GM12878 (cell line): Measurements from ENCODE around the gene SHANK1. TPM values are rescaled to one million over a fixed set of nuclear protein-coding genes. Genes with fewer than 3 reads are reported as not detected.

ENCODE experiments used
- ATAC-seq: fragments of 200-7000 bp; cut with Tn5 transposase; 3 replicates; pipeline ENCODE4 v1.9.1; 2020; ENCODE audit warnings: mild to moderate bottlenecking, moderate library complexity
- BruUV-seq: library from RNA; stranded (reverse); fragments of 400-500 nt; replicated peaks from 2 replicates; lab custom pipeline; 2021; lab: Mats Ljungman, UMichigan
- CTCF ChIA-PET: fragments of 300-600 bp; sonication (Branson Sonifier 250); formaldehyde crosslinking; extraction: SDS; loops from one replicate; lab custom pipeline; 2021; ENCODE audit warnings: inconsistent platforms; lab: Yijun Ruan, JAX
- POLR2A ChIA-PET: fragments of 350-600 bp; formaldehyde crosslinking; extraction: SDS; loops from one replicate; lab custom pipeline; 2021; ENCODE audit warnings: inconsistent platforms; lab: Charles Lee
- RAD21 ChIA-PET: fragments of 300-600 bp; sonication (Branson Sonifier 250); formaldehyde crosslinking; loops from one replicate; lab custom pipeline; 2023; ENCODE audit warnings: antibody characterized with exemption; ENCODE audit not compliant: unreplicated experiment; lab: Charles Lee
- SMC1A ChIA-PET: fragments of 300-600 bp; sonication (Branson Sonifier 250); formaldehyde crosslinking; loops from one replicate; lab custom pipeline; 2023; ENCODE audit not compliant: unreplicated experiment, uncharacterized antibody; lab: Charles Lee
- DNase-seq: peaks from one replicate; pipeline ENCODE4 v3.0.0-alpha.2; 2011; ENCODE audit warnings: low read depth, low spot score
- FAIRE-seq: peaks from 3 replicates; lab custom pipeline; 2011; peaks lifted over from hg19 to GRCh38; lab: Jason Lieb, UNC
- H2AFZ ChIP-seq: 2 replicates; pipeline ENCODE4 v1.6.0; 2011; ENCODE audit warnings: low read depth, low read length, control low read depth; ENCODE audit not compliant: control insufficient read depth
- H3K27ac ChIP-seq: 2 replicates; pipeline ENCODE4 v1.5.1; 2011; ENCODE audit warnings: control low read depth; ENCODE audit not compliant: control insufficient read depth, insufficient read depth
- H3K27me3 ChIP-seq, 2 experiments: replicated peaks in 1 of 2; 2 replicates each; pipeline versions ENCODE4 v1.6.0 to v1.6.1; 2011; ENCODE audit warnings: low read length in 1 of 2; ENCODE audit not compliant: control insufficient read depth in 2 of 2, insufficient read depth in 2 of 2
- H3K36me3 ChIP-seq, 2 experiments: 2 replicates each; pipeline ENCODE4 v1.5.1; 2011; ENCODE audit warnings: low read length in 1 of 2; ENCODE audit not compliant: control insufficient read depth in 2 of 2, insufficient read depth in 2 of 2
- H3K4me1 ChIP-seq: 2 replicates; pipeline ENCODE4 v1.6.1; 2011; ENCODE audit warnings: mild to moderate bottlenecking, low read length, moderate library complexity, mixed read lengths; ENCODE audit not compliant: control insufficient read depth, insufficient read depth
- H3K4me2 ChIP-seq: 2 replicates; pipeline ENCODE4 v1.6.0; 2011; ENCODE audit warnings: control low read depth; ENCODE audit not compliant: control insufficient read depth, insufficient read depth
- H3K4me3 ChIP-seq: fragments of 200-600 bp; sonication (generic); 2 replicates; pipeline ENCODE4 v1.5.1; 2016
- H3K79me2 ChIP-seq: 2 replicates; pipeline ENCODE4 v1.6.0; 2011; ENCODE audit warnings: low read length; ENCODE audit not compliant: control insufficient read depth, insufficient read depth
- H3K9ac ChIP-seq: 2 replicates; pipeline ENCODE4 v1.8.0; 2011; ENCODE audit warnings: low read length, control low read depth, mixed read lengths; ENCODE audit not compliant: control insufficient read depth, insufficient read depth
- H3K9me3 ChIP-seq: replicated peaks from 3 replicates; pipeline ENCODE4 v1.5.1; 2011; ENCODE audit warnings: mild to moderate bottlenecking, low read length; ENCODE audit not compliant: control insufficient read depth, insufficient read depth
- H4K20me1 ChIP-seq: 2 replicates; pipeline ENCODE4 v1.6.0; 2011; ENCODE audit not compliant: control insufficient read depth, insufficient read depth
- BHLHE40 ChIP-seq, 2 experiments: fragments of 450-650 bp in 1 of 2; IDR thresholded peaks; 2 replicates each; pipeline ENCODE4 v1.6.1; 2011 to 2017; ENCODE audit warnings: low read depth in 2 of 2, borderline replicate concordance in 1 of 2, improper control_type of control experiment in 1 of 2, low read length in 1 of 2, mild to moderate bottlenecking in 1 of 2
- CEBPB ChIP-seq, 2 experiments: fragments of 150-350 bp in 1 of 2; IDR thresholded peaks; 2 replicates each; pipeline ENCODE4 v1.6.1; 2012 to 2014; ENCODE audit warnings: low read depth in 2 of 2, low read length in 2 of 2, borderline replicate concordance in 1 of 2, inconsistent platforms in 1 of 2
- E2F8 ChIP-seq: fragments of 450-650 bp; IDR thresholded peaks from 2 replicates; pipeline ENCODE4 v1.6.1; 2018; ENCODE audit warnings: mild to moderate bottlenecking, low read depth, moderate library complexity; ENCODE audit not compliant: partially characterized antibody
- ETV6 ChIP-seq, 2 experiments: fragments of 450-650 bp in 1 of 2; IDR thresholded peaks in 1 of 2; conservative IDR thresholded peaks in 1 of 2; 2 replicates each; pipeline ENCODE4 v1.6.1; 2014; ENCODE audit warnings: antibody characterized with exemption in 1 of 2, borderline replicate concordance in 1 of 2, low read depth in 1 of 2, mild to moderate bottlenecking in 1 of 2, moderate library complexity in 1 of 2
- IKZF1 ChIP-seq: fragments of 450-650 bp; conservative IDR thresholded peaks from 2 replicates; pipeline ENCODE4 v1.6.1; 2017; ENCODE audit warnings: antibody characterized with exemption, mild to moderate bottlenecking
- MLLT1 ChIP-seq: fragments of 450-650 bp; IDR thresholded peaks from 2 replicates; pipeline ENCODE4 v1.6.1; 2016; ENCODE audit warnings: mild to moderate bottlenecking
- ZNF274 ChIP-seq: IDR thresholded peaks from one replicate; pipeline ENCODE4 v1.8.0; 2011; ENCODE audit not compliant: insufficient read length, insufficient read depth
- WGBS: methylation state at CpG from one replicate; pipeline ENCODE4 v1.1.6; 2016; ENCODE audit warnings: low lambda C conversion rate; ENCODE audit not compliant: insufficient replicate concordance, insufficient coverage; ENCODE audit errors: missing lambda C conversion rate; 5-methylcytosine and 5-hydroxymethylcytosine counted together
- in situ Hi-C: fragments of 300-500 bp; cut with MboI; formaldehyde crosslinking; loops from 9 replicates; pipeline ENCODE4 v1.14.3; 2018; ENCODE audit warnings: mixed read lengths
- intact Hi-C: fragments of 100-400 bp; cut with micrococcal nuclease; formaldehyde crosslinking; loops from one replicate; pipeline ENCODE4 v1.14.2; 2022; ENCODE audit not compliant: unreplicated experiment
- polyA plus RNA-seq, 11 experiments: library from polyadenylated mRNA; depleted of rRNA in 4 of 11; unstranded in 6 of 11; stranded (reverse) in 5 of 11; fragments of >200 nt; fragmentation: Nextera tagmentation in 4 of 11; fragmentation: Illumina TruSeq in 1 of 11; extraction: Ambion mirVana in 4 of 11; extraction: Trizol in 1 of 11; gene quantifications; 1 replicate in 1 of 11; 2 replicates in 10 of 11; pipeline versions ENCODE4 v1.2.1 to v1.2.3, GENCODE V29; 2011 to 2016; ENCODE audit warnings: inconsistent platforms in 2 of 11, missing spikeins in 2 of 11, low read depth in 1 of 11
- total RNA-seq, 4 experiments: library from RNA; depleted of rRNA in 3 of 4; stranded (reverse); fragments of >200 nt in 3 of 4; fragmentation: Illumina TruSeq in 1 of 4; extraction: Trizol in 1 of 4; gene quantifications; 2 replicates each; pipeline versions ENCODE4 v1.2.1 to v1.2.3, GENCODE V29; 2013 to 2021
- TF ChIP-seq, protein P1 (sequence below): fragments of 450-650 bp; IDR thresholded peaks from 2 replicates; pipeline ENCODE4 v1.6.1; 2017; ENCODE audit warnings: mild to moderate bottlenecking, moderate library complexity
- TF ChIP-seq, protein P2 (sequence below): fragments of 450-650 bp; IDR thresholded peaks from 2 replicates; pipeline ENCODE4 v1.6.1; 2017; ENCODE audit warnings: mild to moderate bottlenecking, moderate library complexity

The SHANK1 gene
- total and polyA plus RNA-seq, 10 of the 15 experiments (the other 5 are each of a cell fraction or from before 2014, with no cell fraction given) = not detected

DNA sequence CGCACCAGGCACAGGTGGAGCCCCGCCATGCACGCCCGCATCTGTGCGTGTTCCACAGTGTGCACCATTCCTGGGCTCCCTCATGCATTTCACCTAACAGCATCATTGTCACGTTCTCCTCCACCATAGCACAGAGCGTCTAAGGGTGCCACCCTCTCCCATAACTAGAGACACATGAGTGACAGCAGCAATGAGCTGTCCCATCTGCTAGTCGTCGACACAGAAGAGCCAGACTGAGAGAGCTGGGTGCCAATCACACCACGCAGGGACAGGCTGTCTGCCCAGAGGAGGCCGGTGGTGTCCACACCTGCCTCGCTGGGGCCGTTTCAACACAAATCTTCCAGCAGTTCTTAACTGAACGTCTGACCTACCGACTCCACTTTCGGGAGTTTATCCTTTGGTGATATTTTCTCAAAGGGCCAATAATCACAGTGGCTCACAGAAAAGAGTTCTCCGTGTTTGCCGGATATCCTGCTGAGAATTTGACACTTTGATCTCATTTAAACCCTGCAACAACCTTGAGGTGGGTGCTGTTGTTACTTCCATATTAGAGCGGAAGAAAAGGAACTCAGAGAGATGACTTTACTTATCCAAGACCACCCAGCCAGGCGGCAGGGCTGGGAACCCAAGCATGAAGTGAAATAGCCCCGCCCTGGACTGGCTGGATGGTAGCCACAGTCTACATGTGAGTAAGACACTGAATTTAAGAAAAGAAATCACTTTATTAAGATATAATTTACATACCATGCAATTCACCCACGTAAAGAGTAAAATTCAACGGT lies 19.7 kb upstream of the SHANK1 start:
- 54% methylated on average over 23 of the region's 23 CpGs for WGBS
- Histone ChIP-seq H3K9ac (no peak overlapping the region), H3K4me1 (no peaks in the 10 kb centered on the region), H3K9me3 (no peaks in the 10 kb centered on the region), H2AFZ (no peak overlapping the region), H3K4me2 (no peak overlapping the region), H3K27me3 (no peaks in the 10 kb centered on the region; a peak in 1 of 4 replicates), H3K27ac (no peak overlapping the region), H3K36me3 (no peaks in the 10 kb centered on the region), H4K20me1 (no peaks in the 10 kb centered on the region), H3K79me2 (no peaks in the 10 kb centered on the region), H3K4me3 (no peak overlapping the region)
- no TSS peak for BruUV-seq
- RAD21 ChIA-PET = no interaction called here
- POLR2A ChIA-PET = no interaction called here
- in situ Hi-C loops = no loop called here
- CTCF ChIA-PET = no interaction called here
- DNase-seq (no peak), FAIRE-seq (no peak), ATAC-seq (no peak)
- intact Hi-C loops = no loop called here
- SMC1A ChIA-PET = no interaction called here
- TF ChIP-seq CEBPB (IDR thresholded peaks at IDR 0.05; ENCODE audit: borderline replicate concordance in 1 of 2, low read depth in 2 of 2, low read length in 2 of 2) = no peak
- no peak for TF ChIP-seq E2F8
- TF ChIP-seq, protein P1, sequence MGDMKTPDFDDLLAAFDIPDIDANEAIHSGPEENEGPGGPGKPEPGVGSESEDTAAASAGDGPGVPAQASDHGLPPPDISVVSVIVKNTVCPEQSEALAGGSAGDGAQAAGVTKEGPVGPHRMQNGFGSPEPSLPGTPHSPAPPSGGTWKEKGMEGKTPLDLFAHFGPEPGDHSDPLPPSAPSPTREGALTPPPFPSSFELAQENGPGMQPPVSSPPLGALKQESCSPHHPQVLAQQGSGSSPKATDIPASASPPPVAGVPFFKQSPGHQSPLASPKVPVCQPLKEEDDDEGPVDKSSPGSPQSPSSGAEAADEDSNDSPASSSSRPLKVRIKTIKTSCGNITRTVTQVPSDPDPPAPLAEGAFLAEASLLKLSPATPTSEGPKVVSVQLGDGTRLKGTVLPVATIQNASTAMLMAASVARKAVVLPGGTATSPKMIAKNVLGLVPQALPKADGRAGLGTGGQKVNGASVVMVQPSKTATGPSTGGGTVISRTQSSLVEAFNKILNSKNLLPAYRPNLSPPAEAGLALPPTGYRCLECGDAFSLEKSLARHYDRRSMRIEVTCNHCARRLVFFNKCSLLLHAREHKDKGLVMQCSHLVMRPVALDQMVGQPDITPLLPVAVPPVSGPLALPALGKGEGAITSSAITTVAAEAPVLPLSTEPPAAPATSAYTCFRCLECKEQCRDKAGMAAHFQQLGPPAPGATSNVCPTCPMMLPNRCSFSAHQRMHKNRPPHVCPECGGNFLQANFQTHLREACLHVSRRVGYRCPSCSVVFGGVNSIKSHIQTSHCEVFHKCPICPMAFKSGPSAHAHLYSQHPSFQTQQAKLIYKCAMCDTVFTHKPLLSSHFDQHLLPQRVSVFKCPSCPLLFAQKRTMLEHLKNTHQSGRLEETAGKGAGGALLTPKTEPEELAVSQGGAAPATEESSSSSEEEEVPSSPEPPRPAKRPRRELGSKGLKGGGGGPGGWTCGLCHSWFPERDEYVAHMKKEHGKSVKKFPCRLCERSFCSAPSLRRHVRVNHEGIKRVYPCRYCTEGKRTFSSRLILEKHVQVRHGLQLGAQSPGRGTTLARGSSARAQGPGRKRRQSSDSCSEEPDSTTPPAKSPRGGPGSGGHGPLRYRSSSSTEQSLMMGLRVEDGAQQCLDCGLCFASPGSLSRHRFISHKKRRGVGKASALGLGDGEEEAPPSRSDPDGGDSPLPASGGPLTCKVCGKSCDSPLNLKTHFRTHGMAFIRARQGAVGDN = no peak
- TF ChIP-seq IKZF1 = no peak
- no peak for TF ChIP-seq ETV6 (conservative IDR thresholded peaks at IDR 0.05 in 1 of 2, IDR thresholded peaks at IDR 0.05 in 1 of 2; ENCODE audit: borderline replicate concordance in 1 of 2, low read depth in 1 of 2)
- no peak for TF ChIP-seq MLLT1
- no peak for TF ChIP-seq BHLHE40 (IDR thresholded peaks at IDR 0.05; ENCODE audit: borderline replicate concordance in 1 of 2, low read depth in 2 of 2, low read length in 1 of 2)
- TF ChIP-seq, protein P2, sequence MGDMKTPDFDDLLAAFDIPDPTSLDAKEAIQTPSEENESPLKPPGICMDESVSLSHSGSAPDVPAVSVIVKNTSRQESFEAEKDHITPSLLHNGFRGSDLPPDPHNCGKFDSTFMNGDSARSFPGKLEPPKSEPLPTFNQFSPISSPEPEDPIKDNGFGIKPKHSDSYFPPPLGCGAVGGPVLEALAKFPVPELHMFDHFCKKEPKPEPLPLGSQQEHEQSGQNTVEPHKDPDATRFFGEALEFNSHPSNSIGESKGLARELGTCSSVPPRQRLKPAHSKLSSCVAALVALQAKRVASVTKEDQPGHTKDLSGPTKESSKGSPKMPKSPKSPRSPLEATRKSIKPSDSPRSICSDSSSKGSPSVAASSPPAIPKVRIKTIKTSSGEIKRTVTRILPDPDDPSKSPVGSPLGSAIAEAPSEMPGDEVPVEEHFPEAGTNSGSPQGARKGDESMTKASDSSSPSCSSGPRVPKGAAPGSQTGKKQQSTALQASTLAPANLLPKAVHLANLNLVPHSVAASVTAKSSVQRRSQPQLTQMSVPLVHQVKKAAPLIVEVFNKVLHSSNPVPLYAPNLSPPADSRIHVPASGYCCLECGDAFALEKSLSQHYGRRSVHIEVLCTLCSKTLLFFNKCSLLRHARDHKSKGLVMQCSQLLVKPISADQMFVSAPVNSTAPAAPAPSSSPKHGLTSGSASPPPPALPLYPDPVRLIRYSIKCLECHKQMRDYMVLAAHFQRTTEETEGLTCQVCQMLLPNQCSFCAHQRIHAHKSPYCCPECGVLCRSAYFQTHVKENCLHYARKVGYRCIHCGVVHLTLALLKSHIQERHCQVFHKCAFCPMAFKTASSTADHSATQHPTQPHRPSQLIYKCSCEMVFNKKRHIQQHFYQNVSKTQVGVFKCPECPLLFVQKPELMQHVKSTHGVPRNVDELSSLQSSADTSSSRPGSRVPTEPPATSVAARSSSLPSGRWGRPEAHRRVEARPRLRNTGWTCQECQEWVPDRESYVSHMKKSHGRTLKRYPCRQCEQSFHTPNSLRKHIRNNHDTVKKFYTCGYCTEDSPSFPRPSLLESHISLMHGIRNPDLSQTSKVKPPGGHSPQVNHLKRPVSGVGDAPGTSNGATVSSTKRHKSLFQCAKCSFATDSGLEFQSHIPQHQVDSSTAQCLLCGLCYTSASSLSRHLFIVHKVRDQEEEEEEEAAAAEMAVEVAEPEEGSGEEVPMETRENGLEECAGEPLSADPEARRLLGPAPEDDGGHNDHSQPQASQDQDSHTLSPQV = no peak
- TF ChIP-seq ZNF274 = no peak
